Hypothalamus (tissue), 51 donors: ENCODE results near the gene CPT2.

ENCODE experiments used
- DNase-seq, 51 donors: peaks; one replicate each; lab custom pipeline; 2025; lab: John Stamatoyannopoulos, UW

The CPT2 gene

GRCh38 chr1:53210954-53211353 is 14.3 kb downstream of the CPT2 start:
- DNase-seq: no peak

GRCh38 chr1:53214376-53214940 is 17.8 kb downstream of the CPT2 start:
- peak in 2 of 51 donors; percentile 4 to 8 for DNase-seq

- DNase-seq: no peak
Measured at GRCh38 chr1:53218201-53218600, 21.6 kb downstream of the CPT2 start.

GRCh38 chr1:53219711-53220110 is 23.1 kb downstream of the CPT2 start:
- DNase-seq: no peak

- peak; percentile 57 to 97 (median 85) for DNase-seq
Measured at GRCh38 chr1:53220171-53220961, 23.7 kb downstream of the CPT2 start, which contains the start of gene CZIB. TSS of gene CZIB (minus strand) at chr1:53220634. CDS start at chr1:53220575, 59 bp downstream.

GRCh38 chr1:53220962-53221286 is 24.3 kb downstream of the CPT2 start:
- no peak for DNase-seq

- no peak for DNase-seq
Measured at GRCh38 chr1:53237638-53238037, 41.0 kb downstream of the CPT2 start.

GRCh38 chr1:53238197-53239155 is 41.9 kb downstream of the CPT2 start, which contains the start of gene MAGOH:
TSS of gene MAGOH (minus strand) at chr1:53238518. CDS start at chr1:53238448, 70 bp downstream.
- peak; percentile 34 to 96 (median 91) for DNase-seq

- no peak for DNase-seq
Measured at GRCh38 chr1:53241828-53242227, 45.2 kb downstream of the CPT2 start.

- DNase-seq: no peak
Measured at GRCh38 chr1:53242381-53242780, 45.8 kb downstream of the CPT2 start.

- DNase-seq: no peak
Measured at GRCh38 chr1:53244141-53244540, 47.5 kb downstream of the CPT2 start.

- DNase-seq: no peak
Measured at GRCh38 chr1:53246261-53247134, 49.9 kb downstream of the CPT2 start.

- DNase-seq: no peak
Measured at GRCh38 chr1:53249706-53250105, 53.1 kb downstream of the CPT2 start.

GRCh38 chr1:53250325-53250724 is 53.7 kb downstream of the CPT2 start:
- DNase-seq: no peak

GRCh38 chr1:53254011-53254640 is 57.5 kb downstream of the CPT2 start:
- DNase-seq: no peak

- DNase-seq: no peak
Measured at GRCh38 chr1:53255031-53255430, 58.4 kb downstream of the CPT2 start.

- no peak for DNase-seq
Measured at GRCh38 chr1:53256511-53257453, 60.2 kb downstream of the CPT2 start.

GRCh38 chr1:53257454-53258081 is 60.9 kb downstream of the CPT2 start:
- no peak for DNase-seq
